Caco-2 (cell line): Measurements from ENCODE around the gene RASGEF1C. TPM values are rescaled to one million over a fixed set of nuclear protein-coding genes. Genes with fewer than 3 reads are reported as not detected.
A peak's percentile ranks its signal among the peaks of the same experiment; 100 is the strongest.
"Not testable (repeated sequence)": the region's sequence is repeated elsewhere in the genome, so short reads cannot be mapped to it uniquely, and the experiment has no call there.

Experiments
- BruUV-seq: library from RNA; stranded (reverse); fragments of 400-500 nt; replicated peaks from 2 replicates; lab custom pipeline; 2021; lab: Mats Ljungman, UMichigan
- CTCF ChIA-PET: fragments of 300-600 bp; sonication (Branson Sonifier 250); formaldehyde crosslinking; loops from one replicate; lab custom pipeline; 2022; ENCODE audit warnings: antibody characterized with exemption; lab: Charles Lee
- POLR2A ChIA-PET: fragments of 300-600 bp; sonication (Branson Sonifier 250); formaldehyde crosslinking; loops from one replicate; lab custom pipeline; 2022; ENCODE audit warnings: antibody characterized with exemption; lab: Charles Lee
- DNase-seq, 2 experiments: peaks; one replicate each; pipeline versions ENCODE4 v3.0.0 to v3.0.0-alpha.2; 2020 to 2022
- H3K27me3 ChIP-seq: replicated peaks from 2 replicates; pipeline ENCODE4 v1.6.0; 2011; ENCODE audit warnings: low read length; ENCODE audit not compliant: control insufficient read depth, insufficient read depth
- H3K36me3 ChIP-seq: 2 replicates; pipeline ENCODE4 v1.5.1; 2011; ENCODE audit warnings: low read length; ENCODE audit not compliant: control insufficient read depth, insufficient read depth
- H3K4me1 ChIP-seq: fragments of 250-450 bp; sonication (Bioruptor Pico); 2 replicates; pipeline ENCODE4 v1.5.1; 2020; ENCODE audit warnings: mild to moderate bottlenecking
- H3K4me3 ChIP-seq: 2 replicates; pipeline ENCODE4 v1.5.1; 2011; ENCODE audit warnings: low read depth, mild to moderate bottlenecking, control low read depth, low read length
- H3K9me3 ChIP-seq: fragments of 250-450 bp; sonication (Bioruptor Pico); 2 replicates; pipeline ENCODE4 v1.5.1; 2020; ENCODE audit warnings: mild to moderate bottlenecking, moderate library complexity
- H3K27ac Mint-ChIP-seq: one replicate; pipeline ENCODE4 v1.8.0; 2022; ENCODE audit warnings: mixed read lengths; ENCODE audit not compliant: unreplicated experiment
- H3K27me3 Mint-ChIP-seq: one replicate; pipeline ENCODE4 v1.8.0; 2022; ENCODE audit warnings: mixed read lengths; ENCODE audit not compliant: insufficient read depth, unreplicated experiment
- H3K36me3 Mint-ChIP-seq: one replicate; pipeline ENCODE4 v1.8.0; 2022; ENCODE audit warnings: mild to moderate bottlenecking, mixed read lengths; ENCODE audit not compliant: insufficient read depth, unreplicated experiment
- H3K4me1 Mint-ChIP-seq: one replicate; pipeline ENCODE4 v1.8.0; 2022; ENCODE audit warnings: low read depth, mixed read lengths; ENCODE audit not compliant: unreplicated experiment
- H3K4me3 Mint-ChIP-seq: one replicate; pipeline ENCODE4 v1.8.0; 2022; ENCODE audit warnings: mild to moderate bottlenecking, moderate library complexity, mixed read lengths; ENCODE audit not compliant: unreplicated experiment
- H3K9me3 Mint-ChIP-seq: one replicate; pipeline ENCODE4 v1.8.0; 2022; ENCODE audit warnings: mixed read lengths; ENCODE audit not compliant: unreplicated experiment
- CTCF ChIP-seq, 2 experiments: fragments of 200-600 bp in 1 of 2; IDR thresholded peaks; 1 replicate in 1 of 2; 2 replicates in 1 of 2; pipeline versions ENCODE4 v1.5.1 to v1.8.0; 2011 to 2022; ENCODE audit warnings: antibody characterized with exemption in 1 of 2, control low read depth in 1 of 2, inconsistent platforms in 1 of 2, low read depth in 1 of 2, low read length in 1 of 2, mild to moderate bottlenecking in 1 of 2, moderate library complexity in 1 of 2; ENCODE audit not compliant: insufficient read depth in 1 of 2, severe bottlenecking in 1 of 2, unreplicated experiment in 1 of 2
- intact Hi-C: fragments of 100-400 bp; cut with micrococcal nuclease; formaldehyde crosslinking; loops from one replicate; pipeline ENCODE4 v1.10.0; 2022; ENCODE audit not compliant: unreplicated experiment
- total RNA-seq: library from RNA; stranded (reverse); gene quantifications from 2 replicates; pipeline ENCODE4 v1.2.3, GENCODE V29; 2022

Gene RASGEF1C
- total RNA-seq, 1 experiment from 2014 or later: not detected

DNA sequence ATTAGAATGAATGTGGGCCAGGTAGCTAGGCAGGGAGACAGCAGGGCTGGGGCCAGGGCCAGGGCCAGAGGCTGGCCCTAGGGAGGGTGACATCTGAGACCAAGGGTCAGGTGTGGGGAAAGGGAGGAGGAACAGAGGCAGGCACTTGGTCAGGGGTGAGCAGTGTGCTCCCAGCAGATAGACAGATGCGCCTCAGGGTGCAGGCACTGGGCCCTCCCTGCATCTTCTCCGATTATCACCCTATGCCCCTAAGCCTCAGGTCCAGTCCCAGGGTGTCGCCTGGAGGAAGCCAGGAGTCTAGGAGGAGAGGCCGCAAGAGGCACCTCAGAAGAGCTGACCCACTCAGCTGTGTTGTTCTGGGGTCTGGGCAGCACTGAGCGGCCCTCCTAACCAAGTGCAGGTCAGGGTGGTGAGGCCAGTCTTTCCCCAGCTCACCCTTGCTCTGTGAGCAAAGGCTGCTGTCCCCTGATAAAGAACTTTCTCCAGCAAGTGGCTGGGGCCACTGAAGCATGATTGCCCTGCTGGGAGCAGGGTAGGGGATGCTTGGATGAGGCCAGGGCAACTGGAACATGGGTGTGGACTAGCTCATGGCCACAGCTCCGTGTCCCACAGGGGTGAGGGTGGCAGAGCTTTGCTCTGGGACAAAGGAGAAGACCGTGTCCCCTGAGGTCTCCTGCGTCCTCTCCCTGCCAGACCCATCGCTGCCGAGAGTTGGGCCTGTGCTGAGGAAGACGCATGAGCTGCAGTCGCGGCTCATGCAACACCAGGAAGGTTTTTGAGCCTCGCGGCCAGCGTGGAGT, 2.1 kb upstream of the RASGEF1C start:
- Mint-ChIP-seq H3K9me3 (no peaks in the 10 kb centered on the region), H3K4me1 (peaks cover 6% of the 10 kb centered on the region), H3K36me3 (no peaks in the 10 kb centered on the region), H3K4me3 (no peak overlapping the region), H3K27me3 (peaks cover 11% of the 10 kb centered on the region), H3K27ac (no peak overlapping the region)
- DNase-seq: no peak
- H3K36me3 ChIP-seq: no peaks in the 10 kb centered on the region
- intact Hi-C loops: no loop called here
- H3K9me3 ChIP-seq: no peaks in the 10 kb centered on the region
- CTCF ChIA-PET: no interaction called here
- H3K4me1 ChIP-seq: peaks cover 7% of the 10 kb centered on the region
- H3K27me3 ChIP-seq: no peaks in the 10 kb centered on the region
- H3K4me3 ChIP-seq: no peak overlapping the region
- POLR2A ChIA-PET: no interaction called here
- BruUV-seq: no TSS peak
- TF ChIP-seq CTCF (IDR thresholded peaks at IDR 0.05; ENCODE audit: insufficient read depth in 1 of 2, low read depth in 1 of 2, low read length in 1 of 2, severe bottlenecking in 1 of 2, unreplicated experiment in 1 of 2): no peak

DNA sequence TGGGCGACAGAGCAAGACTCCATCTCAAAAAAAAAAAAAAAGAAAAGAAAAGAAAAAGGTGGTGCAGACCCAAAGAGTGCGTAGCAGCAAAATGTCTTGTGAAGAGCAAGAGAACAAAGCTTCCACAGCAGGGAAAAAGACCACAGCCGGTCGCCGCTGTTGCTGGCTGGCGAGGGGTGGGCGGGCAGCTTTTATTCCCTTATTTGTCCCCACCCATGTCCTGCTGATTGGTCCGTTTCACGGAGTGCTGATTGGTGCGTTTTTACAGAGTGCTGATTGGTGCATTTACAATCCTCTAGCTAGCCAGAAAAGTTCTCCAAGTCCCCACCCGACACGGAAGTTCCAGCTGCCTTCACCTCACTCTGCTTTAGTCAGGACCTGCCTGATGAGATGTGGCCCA, 1.1 kb upstream of the RASGEF1C start:
- H3K9me3 ChIP-seq, DNase-seq, POLR2A ChIA-PET, H3K36me3 ChIP-seq, H3K27me3 ChIP-seq, H3K4me3 ChIP-seq, H3K27ac Mint-ChIP-seq, H3K4me1 Mint-ChIP-seq, BruUV-seq, intact Hi-C loops, H3K4me1 ChIP-seq, H3K36me3 Mint-ChIP-seq, H3K9me3 Mint-ChIP-seq, H3K4me3 Mint-ChIP-seq: not testable (repeated sequence)
- CTCF ChIA-PET: interaction anchor here (0.7 to 1.7 kb wide), 2 partner anchors 104 to 266 kb away, joined by 3 to 5 read pairs; no protein-coding TSS in a partner anchor
- H3K27me3 Mint-ChIP-seq: peaks cover 11% of the 10 kb centered on the region

DNA sequence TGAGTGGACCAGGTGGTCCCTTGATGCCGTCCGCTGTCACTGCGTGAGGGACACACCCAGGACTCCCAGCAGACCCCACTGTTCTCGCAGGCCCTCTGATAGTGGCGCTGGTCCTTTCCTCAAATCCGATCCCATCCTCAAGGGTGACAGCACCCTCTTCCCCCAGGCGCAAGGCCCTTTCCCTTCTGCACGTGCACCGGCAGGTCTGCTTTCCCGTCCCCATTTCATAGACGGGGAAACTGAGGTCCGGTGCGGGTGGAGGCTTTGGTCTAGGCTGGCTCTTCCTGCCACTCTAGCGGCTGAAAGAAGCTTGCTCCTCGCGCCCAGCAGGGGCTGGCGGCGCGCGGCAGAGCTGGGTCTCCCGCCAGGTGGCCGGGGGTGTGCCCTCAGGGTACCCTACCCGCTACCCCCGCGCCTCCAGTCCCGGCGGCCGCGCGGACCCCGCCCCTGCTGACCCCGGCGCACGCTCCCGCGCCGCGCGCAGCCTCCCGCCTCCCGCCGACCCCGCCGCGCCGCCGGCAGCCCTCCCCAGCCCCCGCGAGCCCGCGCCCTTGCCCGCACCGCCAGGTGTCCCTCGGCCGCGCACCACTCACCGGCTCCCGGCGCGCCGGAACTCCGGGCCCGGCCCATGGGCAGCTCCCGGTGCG, 453 bp downstream of the RASGEF1C start:
- peaks cover 11% of the 10 kb centered on the region for H3K27me3 Mint-ChIP-seq
- no peak overlapping the region for H3K27ac Mint-ChIP-seq
- CTCF ChIA-PET: interaction anchor here (0.5 to 2.0 kb wide), 7 partner anchors 24 to 482 kb away, joined by 3 to 9 read pairs (median 4); no protein-coding TSS in a partner anchor
- H3K9me3 ChIP-seq: no peaks in the 10 kb centered on the region
- POLR2A ChIA-PET: no interaction called here
- H3K36me3 Mint-ChIP-seq: no peaks in the 10 kb centered on the region
- peaks cover 6% of the 10 kb centered on the region for H3K4me1 Mint-ChIP-seq
- H3K27me3 ChIP-seq: no peaks in the 10 kb centered on the region
- peak in 1 of 2 experiments; percentile 37 for TF ChIP-seq CTCF (IDR thresholded peaks at IDR 0.05; ENCODE audit: insufficient read depth in 1 of 2, low read depth in 1 of 2, low read length in 1 of 2, severe bottlenecking in 1 of 2, unreplicated experiment in 1 of 2)
- H3K9me3 Mint-ChIP-seq: no peaks in the 10 kb centered on the region
- H3K4me3 Mint-ChIP-seq: peak overlapping the region; percentile 50
- H3K36me3 ChIP-seq: no peaks in the 10 kb centered on the region
- intact Hi-C loops: loop anchor here (10.0 kb wide), 2 partner anchors 84 to 266 kb away; no protein-coding TSS in a partner anchor
- DNase-seq: peak in 1 of 2 experiments; percentile 57
- H3K4me3 ChIP-seq: peak overlapping the region; percentile 53
- H3K4me1 ChIP-seq: peaks cover 7% of the 10 kb centered on the region
- BruUV-seq: no TSS peak
